Mesendoderm (in vitro differentiated cells): ENCODE results near the gene ANKS1B.
"Not testable (repeated sequence)": the region's sequence is repeated elsewhere in the genome, so short reads cannot be mapped to it uniquely, and the experiment has no call there.

Source experiments
- DNase-seq: peaks from one replicate; pipeline ENCODE4 v3.0.0; 2013
- H2AK5ac ChIP-seq: 2 replicates; pipeline ENCODE4 v1.6.1; 2013; ENCODE audit warnings: low read length, inconsistent platforms
- H2BK120ac ChIP-seq: 2 replicates; pipeline ENCODE4 v1.6.1; 2013; ENCODE audit warnings: low read depth, mild to moderate bottlenecking, low read length, moderate library complexity, mixed read lengths
- H2BK15ac ChIP-seq: replicated peaks from 2 replicates; pipeline ENCODE4 v1.6.1; 2013; ENCODE audit warnings: low read depth, mild to moderate bottlenecking, moderate library complexity
- H2BK5ac ChIP-seq: 2 replicates; pipeline ENCODE4 v1.6.1; 2013; ENCODE audit warnings: low read length, inconsistent platforms
- H3K18ac ChIP-seq: 2 replicates; pipeline ENCODE4 v1.6.1; 2013; ENCODE audit warnings: mild to moderate bottlenecking, low read length, mixed read lengths
- H3K23ac ChIP-seq: one replicate; pipeline ENCODE4 v1.6.1; 2013; ENCODE audit warnings: low read length
- H3K27ac ChIP-seq: 2 replicates; pipeline ENCODE4 v1.5.1; 2013; ENCODE audit warnings: low read depth, mild to moderate bottlenecking, inconsistent platforms, low read length, moderate library complexity
- H3K27me3 ChIP-seq: 2 replicates; pipeline ENCODE4 v1.6.1; 2013; ENCODE audit warnings: low read length, control low read depth, mild to moderate bottlenecking, inconsistent platforms; ENCODE audit not compliant: insufficient read depth, poor library complexity
- H3K36me3 ChIP-seq: 2 replicates; pipeline ENCODE4 v1.6.1; 2013; ENCODE audit warnings: low read length, inconsistent platforms; ENCODE audit not compliant: control insufficient read depth, insufficient read depth
- H3K4ac ChIP-seq: one replicate; pipeline ENCODE4 v1.6.1; 2013; ENCODE audit warnings: low read depth, mild to moderate bottlenecking, low read length, moderate library complexity
- H3K4me1 ChIP-seq: 2 replicates; pipeline ENCODE4 v1.6.1; 2013; ENCODE audit warnings: low read depth, low read length, inconsistent platforms; ENCODE audit not compliant: control insufficient read depth
- H3K4me2 ChIP-seq: 2 replicates; pipeline ENCODE4 v1.6.1; 2013; ENCODE audit warnings: low read length
- H3K4me3 ChIP-seq: 2 replicates; pipeline ENCODE4 v1.5.1; 2013; ENCODE audit warnings: mild to moderate bottlenecking, low read length
- H3K56ac ChIP-seq: one replicate; pipeline ENCODE4 v1.6.1; 2013; ENCODE audit warnings: low read length
- H3K79me1 ChIP-seq: 2 replicates; pipeline ENCODE4 v1.6.1; 2013; ENCODE audit warnings: low read length, inconsistent platforms
- H3K79me2 ChIP-seq: 2 replicates; pipeline ENCODE4 v1.6.1; 2013; ENCODE audit warnings: mild to moderate bottlenecking, low read length; ENCODE audit not compliant: control insufficient read depth, insufficient read depth
- H3K9ac ChIP-seq: 2 replicates; pipeline ENCODE4 v1.6.1; 2013; ENCODE audit warnings: low read length, inconsistent platforms
- H4K5ac ChIP-seq: one replicate; pipeline ENCODE4 v1.6.1; 2013; ENCODE audit warnings: low read length
- H4K8ac ChIP-seq: one replicate; pipeline ENCODE4 v1.6.1; 2013; ENCODE audit warnings: low read depth, mild to moderate bottlenecking, control low read depth, low read length, moderate library complexity
- WGBS: extraction: QIAGEN DNeasy Blood & Tissue Kit; methylation state at CpG from one replicate; pipeline ENCODE4 v1.1.7; 2013; ENCODE audit warnings: low lambda C conversion rate, missing lambda C conversion rate; ENCODE audit not compliant: insufficient coverage; ENCODE audit errors: extremely low coverage; 5-methylcytosine and 5-hydroxymethylcytosine counted together

Gene ANKS1B

GRCh38 chr12:99732131-99732530, 252.6 kb downstream of the ANKS1B start:
- H3K4me1 ChIP-seq: peaks cover 3% of the 10 kb centered on the region
- H3K23ac ChIP-seq: no peak overlapping the region
- H3K4me2 ChIP-seq: no peak overlapping the region
- no peak overlapping the region for H2BK15ac ChIP-seq
- H3K18ac ChIP-seq: no peak overlapping the region
- no peak overlapping the region for H2AK5ac ChIP-seq
- DNase-seq: no peak
- no peak overlapping the region for H3K9ac ChIP-seq
- WGBS: no CpG with 5 or more reads among the region's 1 CpG
- no peak overlapping the region for H4K5ac ChIP-seq
- H3K4me3 ChIP-seq: no peak overlapping the region
- H3K4ac ChIP-seq: no peak overlapping the region
- H3K27me3 ChIP-seq: no peaks in the 10 kb centered on the region
- H2BK120ac ChIP-seq: no peak overlapping the region
- no peak overlapping the region for H2BK5ac ChIP-seq
- no peak overlapping the region for H3K27ac ChIP-seq
- H3K36me3 ChIP-seq: no peaks in the 10 kb centered on the region
- H4K8ac ChIP-seq: no peak overlapping the region
- no peak overlapping the region for H3K56ac ChIP-seq
- H3K79me1 ChIP-seq: no peaks in the 10 kb centered on the region
- no peaks in the 10 kb centered on the region for H3K79me2 ChIP-seq

GRCh38 chr12:99722690-99723486, 261.8 kb downstream of the ANKS1B start:
- Histone ChIP-seq H3K79me1 (no peaks in the 10 kb centered on the region), H3K4me2 (no peak overlapping the region), H3K4me3 (no peak overlapping the region), H3K23ac (no peak overlapping the region), H3K56ac (no peak overlapping the region), H3K18ac (peak overlapping the region; percentile 32), H3K27ac (peak overlapping the region; percentile 33), H4K8ac (no peak overlapping the region), H3K9ac (no peak overlapping the region), H3K4me1 (no peaks in the 10 kb centered on the region), H2BK15ac (no peak overlapping the region), H3K27me3 (no peaks in the 10 kb centered on the region), H3K36me3 (no peaks in the 10 kb centered on the region), H2BK5ac (no peak overlapping the region), H2AK5ac (no peak overlapping the region), H3K79me2 (no peaks in the 10 kb centered on the region), H2BK120ac (no peak overlapping the region), H4K5ac (no peak overlapping the region), H3K4ac (no peak overlapping the region)
- WGBS: no CpG with 5 or more reads among the region's 9 CpGs
- peak; percentile 51 for DNase-seq

- H4K8ac ChIP-seq: no peak overlapping the region
- H3K27me3 ChIP-seq: no peaks in the 10 kb centered on the region
- no peak overlapping the region for H3K4me3 ChIP-seq
- no peak overlapping the region for H3K56ac ChIP-seq
- no peak overlapping the region for H3K9ac ChIP-seq
- no peaks in the 10 kb centered on the region for H3K79me1 ChIP-seq
- no peak overlapping the region for H2BK120ac ChIP-seq
- no peaks in the 10 kb centered on the region for H3K36me3 ChIP-seq
- no peaks in the 10 kb centered on the region for H3K79me2 ChIP-seq
- H3K18ac ChIP-seq: peak overlapping the region; percentile 14
- H3K4ac ChIP-seq: peak overlapping the region; percentile 16
- no peak overlapping the region for H2BK5ac ChIP-seq
- no peak overlapping the region for H2AK5ac ChIP-seq
- H2BK15ac ChIP-seq: no peak overlapping the region
- no peaks in the 10 kb centered on the region for H3K4me1 ChIP-seq
- H4K5ac ChIP-seq: no peak overlapping the region
- WGBS: no CpG with 5 or more reads among the region's 2 CpGs
- H3K4me2 ChIP-seq: no peak overlapping the region
- DNase-seq: no peak
- no peak overlapping the region for H3K23ac ChIP-seq
- H3K27ac ChIP-seq: no peak overlapping the region
Measured at GRCh38 chr12:99721715-99722275, 262.9 kb downstream of the ANKS1B start.

- not testable (repeated sequence) for H3K23ac ChIP-seq, H3K4me1 ChIP-seq, DNase-seq, H3K36me3 ChIP-seq, H3K4me2 ChIP-seq, H3K27me3 ChIP-seq, H3K79me2 ChIP-seq, H4K5ac ChIP-seq, H2AK5ac ChIP-seq, H2BK120ac ChIP-seq, H4K8ac ChIP-seq, H3K9ac ChIP-seq, H3K18ac ChIP-seq, H3K4me3 ChIP-seq, H3K56ac ChIP-seq, H2BK5ac ChIP-seq, H2BK15ac ChIP-seq, H3K27ac ChIP-seq, H3K79me1 ChIP-seq
- H3K4ac ChIP-seq: peak overlapping the region; percentile 43
- WGBS: no CpG with 5 or more reads among the region's 4 CpGs
Measured at GRCh38 chr12:99720083-99720465, 264.7 kb downstream of the ANKS1B start.

GRCh38 chr12:99719411-99720082, 265.2 kb downstream of the ANKS1B start:
- H3K4me3 ChIP-seq, H2BK15ac ChIP-seq, H3K27me3 ChIP-seq, H3K27ac ChIP-seq, H3K18ac ChIP-seq, H2BK5ac ChIP-seq, H3K4me2 ChIP-seq, H3K4ac ChIP-seq, H3K36me3 ChIP-seq, H3K9ac ChIP-seq, H4K5ac ChIP-seq, H3K79me1 ChIP-seq, H3K79me2 ChIP-seq, H3K4me1 ChIP-seq, H2AK5ac ChIP-seq, H3K56ac ChIP-seq, H4K8ac ChIP-seq, H3K23ac ChIP-seq, H2BK120ac ChIP-seq: not testable (repeated sequence)
- no CpG with 5 or more reads among the region's 8 CpGs for WGBS
- peak; percentile 38 for DNase-seq
